ENCODE results near the gene ROR1.

The ROR1 gene

DNA sequence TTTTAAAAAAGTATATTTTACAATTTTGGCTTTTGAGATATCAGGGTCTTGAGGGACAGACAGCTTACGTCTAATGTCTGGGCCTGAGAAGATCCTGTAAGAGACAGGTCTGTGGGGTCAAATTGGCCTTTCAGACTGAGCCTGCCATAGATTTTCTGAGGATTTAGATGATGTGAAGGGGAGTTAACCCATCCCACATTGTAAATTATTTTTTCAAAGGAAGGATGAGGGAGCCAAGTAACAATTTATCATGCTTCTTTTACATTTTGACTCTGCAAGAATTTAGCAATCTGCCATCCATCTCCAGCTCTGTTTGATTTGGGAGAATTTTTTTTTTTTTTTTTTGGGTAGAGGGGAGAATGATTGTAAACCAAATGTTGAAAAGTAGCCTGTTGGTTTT lies 160.9 kb downstream of the ROR1 start:
- H3K27ac ChIP-seq (ENCODE audit: extremely low read depth, low read depth, low read length) = no peak overlapping the region
- no peak for TF ChIP-seq ZNF302 (tag by site-specific recombination; IDR thresholded peaks at IDR 0.05; ENCODE audit: low read depth)
- no peak for TF ChIP-seq GLIS2 (tag by site-specific recombination; IDR thresholded peaks at IDR 0.05)
- TF ChIP-seq ZNF133 (tag by site-specific recombination; IDR thresholded peaks at IDR 0.05) = no peak
- TF ChIP-seq, protein P1, sequence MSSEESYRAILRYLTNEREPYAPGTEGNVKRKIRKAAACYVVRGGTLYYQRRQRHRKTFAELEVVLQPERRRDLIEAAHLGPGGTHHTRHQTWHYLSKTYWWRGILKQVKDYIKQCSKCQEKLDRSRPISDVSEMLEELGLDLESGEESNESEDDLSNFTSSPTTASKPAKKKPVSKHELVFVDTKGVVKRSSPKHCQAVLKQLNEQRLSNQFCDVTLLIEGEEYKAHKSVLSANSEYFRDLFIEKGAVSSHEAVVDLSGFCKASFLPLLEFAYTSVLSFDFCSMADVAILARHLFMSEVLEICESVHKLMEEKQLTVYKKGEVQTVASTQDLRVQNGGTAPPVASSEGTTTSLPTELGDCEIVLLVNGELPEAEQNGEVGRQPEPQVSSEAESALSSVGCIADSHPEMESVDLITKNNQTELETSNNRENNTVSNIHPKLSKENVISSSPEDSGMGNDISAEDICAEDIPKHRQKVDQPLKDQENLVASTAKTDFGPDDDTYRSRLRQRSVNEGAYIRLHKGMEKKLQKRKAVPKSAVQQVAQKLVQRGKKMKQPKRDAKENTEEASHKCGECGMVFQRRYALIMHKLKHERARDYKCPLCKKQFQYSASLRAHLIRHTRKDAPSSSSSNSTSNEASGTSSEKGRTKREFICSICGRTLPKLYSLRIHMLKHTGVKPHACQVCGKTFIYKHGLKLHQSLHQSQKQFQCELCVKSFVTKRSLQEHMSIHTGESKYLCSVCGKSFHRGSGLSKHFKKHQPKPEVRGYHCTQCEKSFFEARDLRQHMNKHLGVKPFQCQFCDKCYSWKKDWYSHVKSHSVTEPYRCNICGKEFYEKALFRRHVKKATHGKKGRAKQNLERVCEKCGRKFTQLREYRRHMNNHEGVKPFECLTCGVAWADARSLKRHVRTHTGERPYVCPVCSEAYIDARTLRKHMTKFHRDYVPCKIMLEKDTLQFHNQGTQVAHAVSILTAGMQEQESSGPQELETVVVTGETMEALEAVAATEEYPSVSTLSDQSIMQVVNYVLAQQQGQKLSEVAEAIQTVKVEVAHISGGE (tag by site-specific recombination; conservative IDR thresholded peaks at IDR 0.05; ENCODE audit: low read depth) = no peak
- no peak for TF ChIP-seq ZEB2 (tag by site-specific recombination; IDR thresholded peaks at IDR 0.05)
- no peak for TF ChIP-seq ZNF202 (tag by site-specific recombination; IDR thresholded peaks at IDR 0.05; ENCODE audit: borderline replicate concordance)
- no peak for TF ChIP-seq HOXC10 (CRISPR knock-in tag; IDR thresholded peaks at IDR 0.05)
- no peak for TF ChIP-seq ZFP37 (tag by site-specific recombination; IDR thresholded peaks at IDR 0.05)
- no peak for TF ChIP-seq SCRT2 (tag by site-specific recombination; IDR thresholded peaks at IDR 0.05)
- no peak for TF ChIP-seq ZNF843 (tag by site-specific recombination; IDR thresholded peaks at IDR 0.05)
- TF ChIP-seq ZNF792 (tag by site-specific recombination; IDR thresholded peaks at IDR 0.05) = no peak
- TF ChIP-seq ZNF776 (tag by site-specific recombination; IDR thresholded peaks at IDR 0.05; ENCODE audit: borderline replicate concordance) = no peak
- TF ChIP-seq WT1 (tag by site-specific recombination; IDR thresholded peaks at IDR 0.05) = no peak
- TF ChIP-seq, protein P2, sequence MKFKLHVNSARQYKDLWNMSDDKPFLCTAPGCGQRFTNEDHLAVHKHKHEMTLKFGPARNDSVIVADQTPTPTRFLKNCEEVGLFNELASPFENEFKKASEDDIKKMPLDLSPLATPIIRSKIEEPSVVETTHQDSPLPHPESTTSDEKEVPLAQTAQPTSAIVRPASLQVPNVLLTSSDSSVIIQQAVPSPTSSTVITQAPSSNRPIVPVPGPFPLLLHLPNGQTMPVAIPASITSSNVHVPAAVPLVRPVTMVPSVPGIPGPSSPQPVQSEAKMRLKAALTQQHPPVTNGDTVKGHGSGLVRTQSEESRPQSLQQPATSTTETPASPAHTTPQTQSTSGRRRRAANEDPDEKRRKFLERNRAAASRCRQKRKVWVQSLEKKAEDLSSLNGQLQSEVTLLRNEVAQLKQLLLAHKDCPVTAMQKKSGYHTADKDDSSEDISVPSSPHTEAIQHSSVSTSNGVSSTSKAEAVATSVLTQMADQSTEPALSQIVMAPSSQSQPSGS (tag by site-specific recombination; IDR thresholded peaks at IDR 0.05; ENCODE audit: low read depth) = no peak
- no peaks in the 10 kb centered on the region for H3K36me3 ChIP-seq (ENCODE audit: control insufficient read depth in 2 of 2, insufficient read depth in 1 of 2, low read length in 2 of 2)
- no peaks in the 10 kb centered on the region for H3K9me3 ChIP-seq (ENCODE audit: control insufficient read depth, insufficient read depth, low read depth, low read length)
- ChIA-PET CTCF (interaction anchor here (0.6 to 2.0 kb wide), 7 partner anchors 41 to 1462 kb away, joined by 3 to 8 read pairs (median 4); no protein-coding TSS in a partner anchor), POLR2A (no interaction called here)
- H3K4me1 ChIP-seq (ENCODE audit: control insufficient read depth, insufficient read depth, low read length) = no peaks in the 10 kb centered on the region
- no peak overlapping the region for H3K4me3 ChIP-seq (ENCODE audit: low read depth, low read length)

DNA sequence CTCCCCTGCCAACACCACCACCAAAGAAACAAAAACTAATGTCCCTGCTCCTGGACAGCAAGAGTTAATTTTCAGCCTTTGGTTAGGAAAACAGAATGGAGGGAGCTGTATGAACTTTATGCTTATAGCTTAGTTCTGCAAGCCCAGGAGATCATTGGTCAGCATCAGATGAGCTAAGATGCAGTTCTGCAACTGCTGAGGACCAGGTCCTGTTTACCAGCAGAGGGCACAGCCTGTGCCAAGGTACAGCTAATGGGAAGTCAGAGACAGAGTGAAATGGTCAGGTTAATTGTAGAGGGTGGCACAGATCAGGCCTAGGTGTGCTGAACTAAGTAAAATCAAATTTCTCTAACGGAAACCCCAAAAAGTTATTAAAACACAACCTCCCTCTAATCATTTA lies 161.3 kb downstream of the ROR1 start:
- ChIA-PET CTCF (interaction anchor here (0.6 to 2.0 kb wide), 8 partner anchors 14 to 1462 kb away, joined by 3 to 8 read pairs (median 4); no protein-coding TSS in a partner anchor), POLR2A (no interaction called here)
- H3K36me3 ChIP-seq (ENCODE audit: control insufficient read depth in 2 of 2, insufficient read depth in 1 of 2, low read length in 2 of 2) = no peaks in the 10 kb centered on the region

More for the DNA sequence above, 161.3 kb downstream of the ROR1 start:
- no peaks in the 10 kb centered on the region for H3K9me3 ChIP-seq (ENCODE audit: control insufficient read depth, insufficient read depth, low read depth, low read length)
- no peaks in the 10 kb centered on the region for H3K4me1 ChIP-seq (ENCODE audit: control insufficient read depth, insufficient read depth, low read length)
- no peak overlapping the region for H3K4me3 ChIP-seq (ENCODE audit: low read depth, low read length)
- no peak overlapping the region for H3K27ac ChIP-seq (ENCODE audit: extremely low read depth, low read depth, low read length)
- no peak for TF ChIP-seq ZNF621 (tag by site-specific recombination; IDR thresholded peaks at IDR 0.05)
- TF ChIP-seq, protein P3, sequence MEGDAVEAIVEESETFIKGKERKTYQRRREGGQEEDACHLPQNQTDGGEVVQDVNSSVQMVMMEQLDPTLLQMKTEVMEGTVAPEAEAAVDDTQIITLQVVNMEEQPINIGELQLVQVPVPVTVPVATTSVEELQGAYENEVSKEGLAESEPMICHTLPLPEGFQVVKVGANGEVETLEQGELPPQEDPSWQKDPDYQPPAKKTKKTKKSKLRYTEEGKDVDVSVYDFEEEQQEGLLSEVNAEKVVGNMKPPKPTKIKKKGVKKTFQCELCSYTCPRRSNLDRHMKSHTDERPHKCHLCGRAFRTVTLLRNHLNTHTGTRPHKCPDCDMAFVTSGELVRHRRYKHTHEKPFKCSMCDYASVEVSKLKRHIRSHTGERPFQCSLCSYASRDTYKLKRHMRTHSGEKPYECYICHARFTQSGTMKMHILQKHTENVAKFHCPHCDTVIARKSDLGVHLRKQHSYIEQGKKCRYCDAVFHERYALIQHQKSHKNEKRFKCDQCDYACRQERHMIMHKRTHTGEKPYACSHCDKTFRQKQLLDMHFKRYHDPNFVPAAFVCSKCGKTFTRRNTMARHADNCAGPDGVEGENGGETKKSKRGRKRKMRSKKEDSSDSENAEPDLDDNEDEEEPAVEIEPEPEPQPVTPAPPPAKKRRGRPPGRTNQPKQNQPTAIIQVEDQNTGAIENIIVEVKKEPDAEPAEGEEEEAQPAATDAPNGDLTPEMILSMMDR (tag by site-specific recombination; IDR thresholded peaks at IDR 0.05) = peak; percentile 70
- peak; percentile 93 for TF ChIP-seq ZNF10 (tag by site-specific recombination; IDR thresholded peaks at IDR 0.05)

Data from HEK293 (cell line).